SK-N-MC (cell line): ENCODE data around the gene ZNHIT2.
A peak's percentile ranks its signal among the peaks of the same experiment; 100 is the strongest.

Source experiments
- DNase-seq: peaks from one replicate; pipeline ENCODE4 v3.0.0-alpha.2; 2011; ENCODE audit warnings: low read depth, low spot score
- H3K27ac ChIP-seq: fragments of 200-600 bp; sonication (generic); 2 replicates; pipeline ENCODE4 v1.5.1; 2016; ENCODE audit warnings: mixed run types
- H3K36me3 ChIP-seq: fragments of 200-600 bp; sonication (generic); 2 replicates; pipeline ENCODE4 v1.6.1; 2017; ENCODE audit warnings: antibody characterized with exemption, low read length, mixed read lengths; ENCODE audit not compliant: insufficient read depth
- H3K4me3 ChIP-seq: fragments of 200-600 bp; sonication (generic); 2 replicates; pipeline ENCODE4 v1.5.1; 2016
- H3K9ac ChIP-seq: fragments of 200-600 bp; sonication (generic); 2 replicates; pipeline ENCODE4 v1.8.0; 2017; ENCODE audit warnings: mixed run types, mixed read lengths; ENCODE audit not compliant: insufficient read length
- H3K9me3 ChIP-seq: fragments of 200-600 bp; sonication (generic); 2 replicates; pipeline ENCODE4 v1.6.1; 2017; ENCODE audit warnings: low read depth, mild to moderate bottlenecking, antibody characterized with exemption, low read length, moderate library complexity, mixed read lengths
- EZH2 ChIP-seq: fragments of 200-600 bp; sonication (generic); IDR thresholded peaks from one replicate; pipeline ENCODE4 v1.6.1; 2017; ENCODE audit warnings: antibody characterized with exemption
- FOXP2 ChIP-seq: optimal IDR thresholded peaks from 2 replicates; pipeline ENCODE3; 2011; ENCODE audit warnings: mild to moderate bottlenecking, moderate library complexity; ENCODE audit not compliant: insufficient read depth; ENCODE audit errors: extremely low read length, control extremely low read depth
- POLR2AphosphoS5 ChIP-seq: IDR thresholded peaks from 2 replicates; pipeline ENCODE4 v1.6.1; 2012; ENCODE audit warnings: mild to moderate bottlenecking, low read depth, low read length, borderline replicate concordance

ZNHIT2 gene

GRCh38 chr11:65136515-65137096 is 19.1 kb upstream of the ZNHIT2 start:
- Histone ChIP-seq H3K36me3 (no peaks in the 10 kb centered on the region; the same call in 1 of the 2 replicates), H3K9ac (no peak overlapping the region), H3K27ac (no peak overlapping the region), H3K4me3 (no peak overlapping the region), H3K9me3 (no peaks in the 10 kb centered on the region)
- DNase-seq, result no peak
- TF ChIP-seq EZH2 (no peak), POLR2AphosphoS5 (no peak), FOXP2 (no peak)

- Histone ChIP-seq H3K9ac (peak overlapping the region; percentile 99), H3K27ac (no peak overlapping the region), H3K9me3 (no peaks in the 10 kb centered on the region), H3K4me3 (peak overlapping the region; percentile 100), H3K36me3 (peaks cover 9% of the 10 kb centered on the region; the same call in 1 of the 2 replicates)
- no peak for DNase-seq
- TF ChIP-seq FOXP2 (no peak), POLR2AphosphoS5 (no peak), EZH2 (no peak)
Observed at GRCh38 chr11:65135633-65136145, 18.2 kb upstream of the ZNHIT2 start.

- H3K27ac ChIP-seq, result peak overlapping the region; percentile 99
- TF ChIP-seq EZH2 (no peak), POLR2AphosphoS5 (peak; percentile 85), FOXP2 (no peak)
- H3K9me3 ChIP-seq, result no peaks in the 10 kb centered on the region
- H3K36me3 ChIP-seq, result peaks cover 9% of the 10 kb centered on the region; the same call in 1 of the 2 replicates
- peak; percentile 89 for DNase-seq
- peak overlapping the region; percentile 100 for H3K4me3 ChIP-seq
- H3K9ac ChIP-seq, result peak overlapping the region; percentile 99
Observed at GRCh38 chr11:65134952-65135632, 17.6 kb upstream of the ZNHIT2 start.

GRCh38 chr11:65134240-65134951 is 16.9 kb upstream of the ZNHIT2 start, which contains the start of gene SYVN1:
Gene SYVN1, minus strand, starts transcription at chr11:65134519. Its CDS starts 918 bp downstream, at chr11:65133601.
- TF ChIP-seq FOXP2 (no peak), POLR2AphosphoS5 (peak; percentile 90; the same call in 1 of the 2 replicates), EZH2 (no peak)
- peak within 1 kb of the TSS; percentile 99 for H3K9ac ChIP-seq
- no peaks in the 10 kb centered on the region for H3K9me3 ChIP-seq
- H3K36me3 ChIP-seq, result peaks cover 9% of the 10 kb centered on the region; the same call in 1 of the 2 replicates
- peak within 1 kb of the TSS; percentile 100 for H3K4me3 ChIP-seq
- peak; percentile 40 for DNase-seq
- H3K27ac ChIP-seq, result peak within 1 kb of the TSS; percentile 99

- Histone ChIP-seq H3K9me3 (no peaks in the 10 kb centered on the region), H3K27ac (no peak overlapping the region), H3K9ac (peak overlapping the region; percentile 99), H3K36me3 (peaks cover 11% of the 10 kb centered on the region; the same call in 1 of the 2 replicates), H3K4me3 (peak overlapping the region; percentile 100)
- no peak for DNase-seq
- no peak for TF ChIP-seq POLR2AphosphoS5
- TF ChIP-seq FOXP2, result no peak
- TF ChIP-seq EZH2, result no peak
Observed at GRCh38 chr11:65133724-65134123, 16.2 kb upstream of the ZNHIT2 start.

- no peak for DNase-seq
- H3K4me3 ChIP-seq, result peak overlapping the region; percentile 100
- no peaks in the 10 kb centered on the region for H3K9me3 ChIP-seq
- H3K36me3 ChIP-seq, result peaks cover 17% of the 10 kb centered on the region; the same call in 1 of the 2 replicates
- TF ChIP-seq EZH2 (no peak), POLR2AphosphoS5 (no peak), FOXP2 (no peak)
- H3K9ac ChIP-seq, result peak overlapping the region; percentile 99
- H3K27ac ChIP-seq, result no peak overlapping the region
Observed at GRCh38 chr11:65132988-65133700, 15.6 kb upstream of the ZNHIT2 start.

GRCh38 chr11:65132238-65132987 is 14.9 kb upstream of the ZNHIT2 start:
- H3K4me3 ChIP-seq, result no peak overlapping the region
- H3K27ac ChIP-seq, result no peak overlapping the region
- H3K9ac ChIP-seq, result no peak overlapping the region
- peaks cover 24% of the 10 kb centered on the region; the same call in 1 of the 2 replicates for H3K36me3 ChIP-seq
- no peaks in the 10 kb centered on the region for H3K9me3 ChIP-seq
- DNase-seq, result no peak
- no peak for TF ChIP-seq EZH2
- TF ChIP-seq FOXP2, result no peak
